Kidney glomerular epithelial cell (primary cell): ENCODE measurements around the gene NSD2.
"Not testable (repeated sequence)": the region's sequence is repeated elsewhere in the genome, so short reads cannot be mapped to it uniquely, and the experiment has no call there.

Experiments
- DNase-seq: peaks from one replicate; lab custom pipeline; 2025; lab: John Stamatoyannopoulos, UW

Gene NSD2

DNA sequence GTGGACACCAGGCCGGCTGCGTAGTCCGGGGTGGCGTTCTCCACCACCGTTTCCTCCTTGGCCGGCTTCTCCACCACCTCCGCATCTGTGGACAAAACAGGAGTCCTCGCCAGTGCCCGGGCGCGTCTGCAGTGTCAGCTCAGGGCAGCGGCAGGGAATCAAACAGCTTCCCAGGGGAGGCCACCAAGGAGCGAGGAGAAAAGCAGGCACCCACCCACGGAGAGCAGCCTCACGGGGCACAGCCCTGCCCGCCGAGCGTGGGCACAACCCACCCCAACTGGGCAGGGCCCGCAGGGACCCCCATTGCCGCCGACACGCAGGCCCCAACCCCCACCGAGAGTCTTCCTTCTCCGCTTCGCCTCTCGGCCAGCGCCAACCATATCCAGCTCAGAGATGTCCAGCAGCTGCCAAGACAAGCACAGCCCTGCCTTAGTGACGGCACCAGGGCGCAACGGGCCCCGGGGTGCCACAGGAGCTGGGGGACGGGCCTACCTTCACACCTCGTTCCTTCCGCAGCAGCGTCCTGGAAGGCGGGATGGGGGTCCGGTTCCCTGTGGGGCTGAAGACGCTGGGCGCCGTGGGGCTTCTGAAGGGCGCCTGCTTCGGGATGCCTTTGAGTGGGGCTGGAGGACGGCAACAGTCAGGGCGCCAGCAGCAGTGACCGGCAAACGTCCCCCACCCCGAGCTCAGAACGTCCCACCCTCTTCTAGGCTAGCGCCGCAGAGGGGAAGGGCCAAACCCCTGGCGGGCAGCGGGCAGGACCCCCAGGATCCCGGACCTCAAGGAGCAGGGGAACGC lies 114.8 kb downstream of the NSD2 start:
- DNase-seq: no peak

DNA sequence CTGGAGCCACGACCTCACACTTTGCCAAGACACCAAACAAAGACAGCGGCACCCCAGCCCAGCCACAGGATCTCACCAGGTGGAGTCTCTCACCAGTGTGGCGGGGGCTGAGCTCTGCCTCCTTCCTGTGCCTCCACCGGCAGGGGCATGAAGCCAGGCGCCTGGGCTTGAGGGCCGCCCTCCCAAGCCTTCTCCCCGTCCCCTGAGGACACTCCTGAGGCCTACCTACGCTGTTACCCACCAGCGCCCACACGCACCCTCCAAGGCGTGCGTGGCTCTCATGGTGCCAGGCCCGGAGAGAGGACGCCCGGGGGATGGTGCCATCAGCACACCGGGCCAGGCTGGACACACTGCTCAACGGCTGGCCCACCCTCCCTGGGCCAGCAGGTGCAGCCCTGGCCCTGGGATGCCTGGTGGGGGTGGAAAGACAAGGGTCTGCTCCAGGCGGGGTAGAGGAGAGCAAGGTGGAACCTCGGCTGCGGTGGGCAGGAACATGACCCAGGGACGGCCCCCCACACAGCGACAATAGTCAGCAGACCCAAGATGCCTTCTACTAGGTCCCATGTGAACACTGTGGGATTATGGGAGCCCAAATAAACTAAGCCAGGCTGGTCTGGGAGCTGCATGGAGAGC lies 115.5 kb downstream of the NSD2 start:
- no peak for DNase-seq

DNA sequence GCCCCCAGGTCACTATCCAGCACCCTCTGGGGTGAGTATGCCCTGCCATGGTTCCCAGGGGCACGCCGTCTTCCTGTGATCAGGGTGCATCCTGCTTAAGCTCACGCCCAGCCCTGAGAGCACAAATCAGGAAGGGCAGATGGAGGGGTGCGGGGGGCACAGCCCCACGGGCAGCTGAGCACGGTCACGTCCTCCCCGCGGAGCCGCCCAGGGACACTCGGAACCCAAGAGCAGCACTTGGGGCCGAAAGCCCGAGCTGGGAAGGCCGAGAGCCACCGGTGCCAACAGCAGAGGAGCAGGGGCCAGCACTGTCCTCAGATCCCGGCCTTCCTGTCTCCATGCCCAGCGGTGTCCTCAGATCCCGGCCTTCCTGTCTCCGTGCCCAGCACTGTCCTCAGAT lies 116.1 kb downstream of the NSD2 start:
- DNase-seq: no peak

DNA sequence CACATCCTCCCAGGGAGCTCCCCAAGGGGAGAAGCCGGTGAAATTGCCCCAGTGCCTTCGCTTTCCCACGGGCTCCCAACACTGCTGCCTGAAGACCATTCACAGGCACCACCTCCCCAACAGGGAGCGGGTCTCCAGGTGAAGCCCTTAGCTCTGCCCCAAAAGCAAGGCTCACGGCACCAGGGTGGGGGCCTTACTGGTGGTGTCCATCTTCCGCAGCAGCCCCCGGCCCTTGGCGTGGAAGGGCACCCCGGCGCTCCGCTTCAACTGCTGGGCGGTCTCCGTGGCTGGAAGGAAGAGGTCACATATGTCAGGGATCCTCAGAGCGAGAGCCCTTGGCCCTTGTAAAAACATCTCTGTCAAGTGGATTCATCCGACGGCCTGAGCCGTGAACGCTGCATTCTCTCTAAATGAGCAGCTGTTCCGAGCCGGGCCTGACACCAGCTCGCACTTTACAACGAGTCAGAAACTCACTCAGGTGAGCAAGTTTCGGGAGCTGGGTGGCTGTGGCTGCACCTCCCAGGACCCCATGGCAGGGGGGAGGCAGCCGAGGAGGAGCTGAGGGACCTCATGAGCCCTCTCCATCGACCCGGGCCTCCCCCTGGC lies 116.6 kb downstream of the NSD2 start:
- DNase-seq: no peak

DNA sequence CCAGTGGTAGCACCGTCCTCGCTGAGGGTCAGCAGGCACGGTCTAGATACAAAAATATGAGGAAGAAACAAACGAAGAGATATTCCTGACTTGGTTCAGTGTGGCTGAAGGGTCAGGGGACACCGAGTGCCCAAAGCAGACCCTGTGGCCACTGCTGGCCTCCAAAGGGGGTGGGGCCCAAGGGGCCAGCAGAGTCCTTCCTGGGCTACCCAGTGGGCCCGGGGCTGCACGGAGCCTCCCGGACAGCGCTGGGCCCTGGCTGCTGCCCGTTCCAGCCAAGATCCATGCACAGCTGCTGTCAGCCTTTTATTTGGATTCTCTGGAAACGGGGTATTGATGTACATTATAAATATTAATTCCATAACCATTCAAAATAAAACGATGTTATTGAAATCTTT lies 117.1 kb downstream of the NSD2 start:
- no peak for DNase-seq

DNA sequence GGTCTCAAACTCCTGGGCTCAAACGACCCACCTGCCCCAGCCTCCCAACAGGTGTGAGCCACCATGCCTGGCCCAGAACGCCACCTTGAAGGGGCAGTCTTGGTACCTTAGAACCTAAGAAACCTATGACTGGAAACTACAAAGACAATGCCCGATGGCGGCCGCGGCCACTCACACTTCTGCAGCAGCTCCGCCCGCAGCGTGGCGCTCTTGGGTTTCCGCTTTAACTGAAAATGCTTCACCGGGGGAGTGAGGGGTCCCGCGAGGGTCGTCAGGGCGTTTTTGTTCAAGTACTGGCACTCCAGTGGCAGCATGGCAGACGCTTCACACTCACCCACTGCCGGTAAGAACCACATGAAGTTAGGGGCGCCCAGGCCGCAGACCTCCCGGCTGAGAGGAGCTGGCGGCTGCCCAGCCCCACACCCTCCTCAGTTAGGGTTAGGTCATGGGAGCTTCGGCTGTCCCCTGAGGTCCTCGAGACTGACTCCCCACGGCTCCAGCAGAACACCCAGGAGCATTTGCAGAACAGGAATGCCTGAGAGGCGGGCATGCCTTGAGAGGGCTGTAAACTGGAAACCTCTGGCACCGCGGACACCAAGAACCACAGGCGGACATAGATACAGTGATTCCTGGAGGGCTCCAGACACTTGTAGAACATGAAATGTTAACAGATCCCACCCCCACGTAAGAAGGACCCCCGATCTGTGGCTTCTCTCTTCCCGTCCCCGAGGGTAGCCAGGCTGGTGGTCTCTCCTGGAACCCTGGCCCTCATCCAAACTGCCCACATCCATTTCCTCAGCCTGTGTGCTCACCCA lies 118.5 kb downstream of the NSD2 start:
- DNase-seq: no peak

DNA sequence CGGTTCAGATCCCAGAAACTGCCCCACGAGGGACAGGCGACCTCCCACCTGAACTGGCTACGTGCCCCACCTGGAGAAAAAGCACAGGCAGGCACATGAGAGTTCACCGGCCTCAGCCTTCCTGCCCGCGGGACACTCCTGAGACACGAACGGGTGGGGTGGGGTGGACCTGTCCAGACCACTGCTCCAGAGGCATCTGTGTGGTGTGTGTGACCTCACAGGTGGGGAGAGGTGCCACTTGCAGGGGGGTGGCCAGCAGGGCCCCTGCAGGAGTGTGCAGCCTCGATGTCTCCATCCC lies 119.1 kb downstream of the NSD2 start:
- DNase-seq: no peak

DNA sequence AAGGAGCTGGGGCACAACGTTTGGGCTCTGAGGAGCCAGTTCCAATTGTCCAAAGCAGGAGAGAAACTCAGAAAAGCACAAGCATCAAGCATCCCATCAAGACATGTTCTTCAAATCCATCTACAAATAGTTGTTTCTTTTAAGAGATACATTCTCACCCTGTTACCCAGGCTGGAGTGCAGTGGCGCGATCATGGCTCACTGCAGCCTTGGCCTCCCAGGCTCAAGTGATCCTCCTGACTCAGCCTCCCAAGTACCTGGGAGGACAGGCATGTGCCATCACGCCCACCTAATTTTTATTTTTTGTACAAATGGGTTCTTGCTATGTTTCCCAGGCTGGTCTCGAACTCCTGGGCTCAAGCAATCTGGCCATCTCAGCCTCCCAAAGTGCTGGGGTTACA lies 119.5 kb downstream of the NSD2 start:
- DNase-seq: no peak

DNA sequence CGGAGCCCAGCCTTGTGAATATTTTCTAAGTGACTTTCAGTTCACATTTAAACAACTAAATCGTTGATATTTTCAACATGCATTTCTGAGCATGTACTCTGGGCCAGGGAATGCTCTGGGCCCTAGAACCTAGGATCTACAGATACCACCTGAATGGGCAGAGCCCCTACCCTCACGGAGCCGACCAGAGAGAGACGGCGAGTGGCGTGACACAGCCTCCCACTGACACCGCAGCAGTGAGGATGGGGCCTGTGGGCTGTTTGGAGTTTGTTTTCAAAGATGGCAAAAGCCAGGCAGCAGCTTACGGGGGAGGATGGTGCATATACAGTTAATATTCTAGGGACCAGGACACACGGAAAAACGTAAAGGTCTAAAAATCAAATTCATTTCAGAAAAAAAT lies 119.9 kb downstream of the NSD2 start:
- no peak for DNase-seq

DNA sequence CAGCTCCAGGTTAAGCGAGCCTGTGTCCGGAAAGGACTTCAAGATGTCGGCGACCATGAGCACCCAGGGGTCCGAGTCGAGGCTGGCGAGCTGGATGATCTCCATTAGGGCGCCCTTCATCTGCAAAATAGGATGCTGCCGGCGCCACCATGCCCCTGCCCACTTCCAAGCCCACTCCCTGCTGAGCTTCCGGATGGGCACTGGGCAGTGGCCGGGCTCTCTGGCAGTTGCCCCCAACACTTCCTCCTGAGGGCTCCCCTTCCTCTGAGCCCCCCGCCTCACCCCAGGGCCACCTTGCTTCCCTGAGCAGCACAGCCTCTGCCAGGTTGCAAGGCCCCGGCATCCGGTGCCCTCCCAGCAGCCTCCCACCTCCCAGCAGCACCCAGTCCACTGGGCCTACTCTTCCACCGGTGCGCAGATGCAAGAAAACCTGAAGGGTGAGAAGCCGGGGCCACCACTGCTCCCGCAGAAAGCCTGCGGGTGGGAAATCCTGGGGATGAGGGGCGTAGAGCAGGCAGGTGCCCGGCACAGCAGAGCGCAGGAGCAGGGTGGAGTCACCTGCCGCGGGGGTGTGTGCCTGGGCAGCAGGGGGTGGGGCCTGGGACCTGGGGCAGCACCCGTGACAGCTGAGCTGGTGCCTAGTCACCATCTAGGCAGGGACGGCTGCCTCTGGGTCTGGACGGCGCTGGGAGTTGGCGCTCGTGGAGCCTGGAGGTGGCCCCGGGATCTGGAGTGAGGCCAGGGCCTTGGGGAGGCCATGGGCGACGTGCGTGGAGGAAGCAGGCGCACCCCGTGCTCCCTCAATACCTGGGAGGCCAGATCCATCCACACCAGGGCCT lies 120.6 kb downstream of the NSD2 start:
- DNase-seq: no peak

DNA sequence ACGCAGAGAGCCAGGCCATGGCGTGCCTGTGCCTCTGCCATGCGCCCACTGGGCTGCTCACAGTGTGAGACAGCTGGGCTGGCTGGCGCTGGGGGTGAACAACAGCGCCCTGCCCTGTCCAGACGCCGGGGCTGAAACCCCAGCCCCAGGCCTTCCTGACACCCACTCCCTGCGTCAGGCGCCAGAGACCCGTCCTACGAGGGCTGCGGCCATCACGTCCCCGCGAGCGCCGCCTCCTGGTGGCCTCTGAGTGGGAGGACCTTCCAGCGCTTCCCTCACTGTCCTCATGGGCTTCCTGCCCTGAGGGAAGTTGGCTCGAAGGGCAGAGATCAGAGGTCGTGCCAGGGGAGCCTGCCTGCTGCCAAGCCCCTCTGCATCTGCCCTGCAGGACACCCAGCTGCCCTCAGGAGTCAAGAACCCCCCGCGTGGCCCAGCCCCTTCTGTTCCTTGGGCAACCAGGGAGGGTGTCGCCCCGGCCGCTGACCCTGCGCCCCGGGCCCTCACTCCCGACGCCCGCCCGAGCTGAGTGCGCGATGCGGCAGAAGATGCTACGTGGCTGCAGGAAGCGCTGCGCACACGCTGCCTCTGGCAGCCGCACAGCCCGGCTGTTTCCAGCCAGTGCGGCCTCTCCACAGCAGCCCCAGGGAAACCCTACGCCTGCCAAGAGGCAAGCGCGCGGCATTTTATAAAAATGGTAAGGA lies 121.4 kb downstream of the NSD2 start:
- no peak for DNase-seq

DNA sequence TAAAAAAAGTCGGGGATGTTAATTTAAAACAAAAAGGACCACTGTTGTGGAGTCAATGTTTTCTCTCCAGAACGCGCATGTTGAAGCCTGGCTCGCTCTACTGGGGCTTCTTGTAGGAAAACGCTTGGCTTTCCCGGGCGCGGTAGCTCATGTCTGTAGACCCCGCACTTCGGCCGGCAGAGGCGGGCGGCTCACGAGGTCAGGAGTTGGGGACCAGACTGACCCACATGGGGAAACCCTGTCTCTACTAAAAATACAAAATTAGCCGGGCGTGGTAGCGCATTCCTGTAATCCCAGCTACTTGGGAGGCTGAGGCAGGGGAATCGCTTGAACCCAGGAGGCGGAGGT lies 122.0 kb downstream of the NSD2 start:
- DNase-seq: no peak

DNA sequence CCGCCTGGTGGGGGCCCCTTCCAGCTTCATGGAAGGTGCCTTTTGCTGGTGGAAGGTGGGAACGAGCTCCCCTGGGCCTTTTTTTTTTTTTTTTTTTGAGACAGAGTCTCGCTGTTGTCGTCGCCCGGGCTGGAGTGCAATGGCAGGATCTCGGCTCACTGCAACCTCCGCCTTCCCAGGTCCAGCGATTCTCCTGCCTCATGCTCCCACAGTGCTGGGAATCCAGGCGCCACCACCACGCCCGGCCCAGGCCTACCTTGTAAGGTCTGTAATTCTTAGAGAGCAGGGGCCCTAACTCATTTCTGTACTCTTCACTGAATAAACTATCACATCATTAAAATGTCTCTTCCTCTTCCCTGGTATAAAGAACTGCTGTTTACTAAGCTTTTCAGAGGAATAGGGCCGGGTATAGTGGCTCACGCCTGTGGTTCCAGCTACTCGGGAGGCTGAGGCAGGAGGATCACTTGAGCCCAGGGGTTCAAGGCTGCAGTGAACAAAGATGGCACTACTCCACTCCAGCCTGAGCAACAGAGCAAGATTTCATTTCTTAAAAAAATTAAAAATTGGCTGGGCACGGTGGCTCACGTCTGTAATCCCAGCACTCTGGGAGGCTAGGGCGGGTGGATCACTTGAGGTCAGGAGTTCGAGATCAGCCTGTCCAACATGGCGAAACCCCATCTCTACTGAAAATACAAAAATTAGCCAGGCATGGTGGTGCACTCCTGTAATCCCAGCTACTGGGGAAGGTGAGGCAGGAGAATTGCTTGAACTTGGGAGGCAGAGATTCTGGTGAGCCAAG lies 122.7 kb downstream of the NSD2 start:
- DNase-seq: not testable (repeated sequence)

DNA sequence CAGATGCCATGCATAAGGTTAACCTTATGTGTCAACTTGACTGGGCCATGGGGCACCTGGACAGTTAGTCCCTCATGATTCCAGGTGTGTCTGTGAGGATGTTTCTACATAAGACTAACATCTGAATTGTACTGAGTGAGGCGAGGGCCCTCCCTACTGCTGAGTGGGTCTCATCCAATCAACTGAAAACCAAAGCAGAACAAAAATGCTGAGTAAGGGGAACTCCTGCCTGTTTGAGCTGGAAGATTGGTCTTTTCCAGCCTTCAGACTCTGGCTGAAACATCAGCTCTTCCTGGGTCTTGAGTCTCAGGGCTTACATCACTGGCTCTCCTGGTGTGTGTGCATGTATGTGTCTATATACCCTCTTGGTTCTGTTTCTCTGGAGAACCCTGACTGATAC lies 123.7 kb downstream of the NSD2 start:
- no peak for DNase-seq

DNA sequence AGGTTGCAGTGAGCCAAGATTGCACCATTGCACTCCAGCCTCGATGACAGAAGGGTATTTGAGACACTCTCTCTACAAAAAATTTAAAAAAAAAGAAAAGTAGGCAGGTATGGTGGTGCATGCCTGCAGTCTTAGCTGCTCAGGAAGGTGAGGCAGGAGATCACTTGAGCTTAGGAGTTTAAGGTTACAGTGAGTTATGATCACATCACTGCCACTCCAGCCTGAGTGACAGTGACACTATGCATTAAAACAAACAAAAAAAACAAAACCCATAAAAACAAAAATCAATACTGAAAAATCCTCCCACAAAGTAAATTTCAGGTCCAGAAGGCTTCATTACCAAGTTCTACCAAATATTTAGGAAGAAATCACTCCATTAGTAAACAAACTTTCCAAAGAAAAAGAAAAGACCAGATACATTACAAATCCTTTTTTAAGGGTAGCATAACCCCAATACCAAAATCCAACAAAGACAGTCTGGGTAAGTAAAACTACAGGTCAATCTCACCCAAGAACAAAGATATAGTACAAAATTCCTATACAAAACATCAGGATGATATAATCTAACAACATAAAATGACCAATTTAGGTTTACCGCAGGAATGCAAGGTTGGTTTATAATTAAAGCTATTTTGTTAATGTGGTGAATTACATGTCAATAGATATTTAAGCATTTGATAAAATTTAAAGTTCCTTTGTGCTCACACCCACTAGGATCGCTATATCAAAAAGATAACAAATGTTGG lies 125.8 kb downstream of the NSD2 start:
- DNase-seq: no peak

DNA sequence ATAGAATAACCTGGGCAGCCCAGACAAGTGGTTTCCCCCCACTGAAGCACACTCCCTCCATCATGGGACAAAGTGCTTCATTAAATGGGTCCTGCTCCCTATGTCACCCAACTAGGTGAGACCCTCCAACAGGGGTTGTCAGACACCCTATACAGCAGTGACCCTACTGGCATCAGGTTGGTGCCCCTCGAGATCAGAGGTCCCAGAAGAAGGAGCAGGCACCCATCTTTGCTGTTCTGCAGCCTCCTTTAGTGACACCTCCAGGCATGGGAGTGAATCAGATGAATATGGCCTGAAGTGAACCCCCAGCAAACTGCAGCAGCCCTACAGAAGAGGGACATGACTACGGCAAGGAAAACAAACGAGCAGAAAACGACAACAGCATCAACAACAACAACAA lies 126.5 kb downstream of the NSD2 start:
- no peak for DNase-seq

DNA sequence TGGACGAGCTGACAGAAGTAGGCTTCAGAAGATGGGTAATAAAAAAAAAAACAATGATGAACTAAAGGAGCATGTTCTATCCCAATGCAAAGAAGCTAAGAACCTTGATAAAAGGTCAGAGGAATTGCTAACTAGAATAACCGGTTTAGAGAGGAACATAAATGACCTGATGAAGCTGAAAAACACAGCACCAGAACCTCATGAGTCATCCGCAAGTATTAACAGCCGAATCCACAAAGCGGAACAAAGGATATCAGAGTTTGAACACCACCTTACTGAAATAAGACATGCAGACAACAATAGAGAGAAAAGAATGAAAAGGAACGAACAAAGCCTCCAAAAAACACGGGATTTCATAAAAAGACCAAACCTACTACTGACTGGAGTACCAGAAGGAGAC lies 127.1 kb downstream of the NSD2 start:
- peak; percentile 37 for DNase-seq

DNA sequence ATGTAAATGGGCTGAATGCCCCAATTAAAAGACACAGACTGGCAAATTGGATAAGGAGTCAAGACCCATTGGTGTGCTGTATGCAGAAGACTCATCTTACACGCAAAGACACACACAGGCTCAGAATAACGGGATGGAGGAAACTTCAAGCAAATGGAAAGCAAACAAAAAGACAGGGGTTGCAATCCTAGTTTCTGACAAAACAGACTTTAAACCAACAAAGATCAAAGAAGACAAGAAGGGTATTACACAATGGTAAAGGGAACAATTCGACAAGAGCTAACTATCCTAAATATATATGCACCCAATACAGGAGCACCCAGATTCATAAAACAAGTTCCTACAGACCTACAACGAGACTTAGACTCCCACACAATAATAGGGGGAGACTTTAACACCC lies 128.1 kb downstream of the NSD2 start:
- DNase-seq: not testable (repeated sequence)

DNA sequence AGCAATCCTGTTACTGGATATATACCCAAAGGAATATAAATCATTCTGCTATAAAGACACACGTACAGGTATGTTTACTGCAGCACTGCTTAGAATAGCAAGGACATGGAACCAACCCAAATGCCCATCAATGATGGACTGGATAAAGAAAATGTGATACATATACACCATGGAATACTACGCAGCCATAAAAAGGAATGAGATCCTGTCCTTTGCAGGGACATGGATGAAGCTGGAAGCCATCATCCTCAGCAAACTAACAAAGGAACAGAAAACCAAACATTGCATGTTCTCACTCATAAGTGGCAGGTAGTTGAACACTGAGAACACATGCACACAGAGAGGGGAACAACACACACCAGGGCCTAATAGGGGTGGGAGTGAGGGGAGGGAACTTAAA lies 132.2 kb downstream of the NSD2 start:
- DNase-seq: not testable (repeated sequence)

DNA sequence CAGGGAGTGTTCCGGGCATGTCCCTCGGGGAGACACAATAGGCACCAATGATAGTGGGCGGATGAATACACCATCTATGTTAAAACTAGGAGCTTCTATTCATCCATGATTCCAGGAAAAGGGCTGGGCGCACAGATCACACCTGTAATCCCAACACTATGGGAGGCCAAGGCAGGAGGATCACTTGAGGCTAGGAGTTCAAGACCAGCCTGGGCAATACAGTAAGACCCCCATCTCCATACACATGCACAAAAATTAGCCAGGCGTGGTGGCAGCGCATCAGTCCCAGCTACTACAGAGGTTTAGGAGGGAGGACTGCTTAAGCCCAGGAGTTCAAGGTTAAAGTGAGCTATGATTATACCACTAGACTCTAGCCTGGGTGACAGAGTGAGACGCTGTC lies 135.2 kb downstream of the NSD2 start:
- DNase-seq: no peak
